GM21381 (cell line): Measurements from ENCODE around the gene UBTD1.

Experiments used
- ATAC-seq: cut with Tn5 transposase; IDR thresholded peaks from one replicate; pipeline ENCODE4 v1.9.1; 2021; ENCODE audit warnings: mild to moderate bottlenecking, moderate library complexity; ENCODE audit not compliant: unreplicated experiment

The UBTD1 gene

GRCh38 chr10:97580421-97581367 is 82.0 kb downstream of the UBTD1 start:
- ATAC-seq = no peak

- no peak for ATAC-seq
Observed at GRCh38 chr10:97582169-97582568, 83.4 kb downstream of the UBTD1 start.

DNA sequence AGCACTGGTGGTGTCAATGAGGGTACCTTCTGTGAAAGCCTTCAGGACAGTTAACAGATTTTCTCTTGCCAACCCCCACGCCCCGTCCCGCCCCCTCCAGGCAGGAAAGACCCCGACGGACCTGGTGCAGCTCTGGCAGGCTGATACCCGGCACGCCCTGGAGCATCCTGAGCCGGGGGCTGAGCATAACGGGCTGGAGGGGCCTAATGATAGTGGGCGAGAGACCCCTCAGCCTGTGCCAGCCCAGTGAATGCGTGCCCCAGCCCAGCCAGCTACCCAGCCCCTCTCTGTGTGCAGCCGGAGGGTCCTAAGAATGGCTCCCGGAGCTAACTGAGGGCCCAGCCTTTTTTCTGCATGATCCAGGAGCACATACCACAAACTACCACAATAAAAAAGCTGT is 84.8 kb downstream of the UBTD1 start:
- ATAC-seq = no peak

DNA sequence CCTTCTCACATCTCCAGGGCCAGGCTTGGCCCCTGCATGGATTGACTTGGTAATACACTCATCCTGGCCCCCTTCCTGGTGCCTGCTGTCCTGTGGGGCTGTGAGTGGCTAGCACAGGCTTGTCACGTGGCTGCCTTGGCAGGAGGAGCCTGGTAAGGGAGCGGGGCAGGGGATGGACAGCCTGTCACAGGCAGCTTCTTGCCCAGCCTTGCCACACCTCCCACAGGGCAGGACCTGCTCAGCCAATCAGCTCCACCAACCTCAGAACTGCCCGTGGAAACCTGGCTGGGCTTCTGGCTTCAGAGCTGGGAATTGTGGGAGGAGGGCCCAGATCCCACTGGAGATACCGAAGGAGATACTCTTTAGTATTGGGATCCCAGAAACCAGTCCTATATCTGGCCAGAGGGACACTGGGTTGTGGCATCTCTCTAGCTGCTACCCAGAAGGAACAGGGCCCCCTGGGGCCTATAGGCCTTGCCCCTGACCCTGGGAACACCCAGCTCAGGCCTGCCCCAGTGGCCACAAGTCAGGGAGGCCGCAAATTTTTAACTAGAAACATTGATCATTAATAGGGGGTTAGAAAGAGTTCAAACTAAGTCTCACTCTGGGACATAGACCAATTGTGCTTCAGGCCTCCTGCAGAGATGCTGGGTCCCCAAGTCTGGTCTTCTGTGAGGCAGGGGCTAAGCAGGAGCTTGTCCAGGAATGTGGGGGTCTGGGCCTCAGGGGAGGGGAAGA is 85.5 kb downstream of the UBTD1 start, which contains the start of gene HOGA1:
Gene HOGA1 (plus strand): TSS at position 330 of the 738 bp plus-strand sequence. CDS start 315 bp downstream, at position 645.
- ATAC-seq = no peak

- no peak for ATAC-seq
Observed at GRCh38 chr10:97584798-97585438, 86.2 kb downstream of the UBTD1 start.

- ATAC-seq = no peak
Observed at GRCh38 chr10:97585439-97585811, 86.7 kb downstream of the UBTD1 start.

- no peak for ATAC-seq
Observed at GRCh38 chr10:97587183-97587582, 88.5 kb downstream of the UBTD1 start.

GRCh38 chr10:97589479-97589878 is 90.8 kb downstream of the UBTD1 start, which contains the start of gene C10orf62:
Gene C10orf62, plus strand, starts transcription at chr10:97589721. Its CDS starts 177 bp downstream, at chr10:97589898.
- ATAC-seq = no peak

- ATAC-seq = no peak
Observed at GRCh38 chr10:97590082-97590747, 91.5 kb downstream of the UBTD1 start.

DNA sequence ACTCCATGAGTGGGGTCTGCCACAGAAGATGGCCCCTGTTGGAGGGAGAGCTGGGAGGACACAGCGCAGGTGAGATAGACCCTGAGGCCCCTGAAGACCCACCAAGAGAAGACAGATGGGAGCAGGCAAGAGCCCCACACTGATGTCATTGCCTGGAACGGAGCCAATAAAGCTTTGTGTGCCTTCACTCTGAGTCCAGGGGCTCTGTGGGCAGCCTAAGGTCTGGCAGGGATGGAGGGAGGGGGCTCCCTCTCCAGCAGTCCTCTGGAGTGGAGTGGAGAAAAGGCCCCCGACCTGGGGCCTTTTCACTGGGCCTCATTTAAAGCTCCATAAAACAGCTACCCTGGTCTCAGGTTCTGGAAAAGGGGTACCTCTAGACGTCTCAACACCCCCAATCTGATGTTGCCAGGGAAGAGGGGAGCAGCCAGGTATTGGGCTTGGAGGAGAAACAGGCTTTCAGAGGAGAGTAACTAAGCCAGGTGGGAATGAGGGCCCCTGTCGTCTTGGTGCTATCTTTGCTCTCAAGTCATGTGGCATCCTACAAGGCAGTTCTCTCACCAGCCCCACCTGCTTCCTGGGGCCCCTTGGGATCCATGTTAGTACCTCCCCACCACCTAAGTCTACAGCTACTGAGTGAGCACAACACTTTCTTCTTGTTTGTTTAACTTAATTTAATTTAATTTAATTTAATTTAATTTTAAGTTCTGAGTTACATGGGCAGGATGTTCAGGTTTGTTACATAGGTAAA is 92.2 kb downstream of the UBTD1 start:
- no peak for ATAC-seq

GRCh38 chr10:97593421-97593820 is 94.7 kb downstream of the UBTD1 start:
- ATAC-seq = no peak

DNA sequence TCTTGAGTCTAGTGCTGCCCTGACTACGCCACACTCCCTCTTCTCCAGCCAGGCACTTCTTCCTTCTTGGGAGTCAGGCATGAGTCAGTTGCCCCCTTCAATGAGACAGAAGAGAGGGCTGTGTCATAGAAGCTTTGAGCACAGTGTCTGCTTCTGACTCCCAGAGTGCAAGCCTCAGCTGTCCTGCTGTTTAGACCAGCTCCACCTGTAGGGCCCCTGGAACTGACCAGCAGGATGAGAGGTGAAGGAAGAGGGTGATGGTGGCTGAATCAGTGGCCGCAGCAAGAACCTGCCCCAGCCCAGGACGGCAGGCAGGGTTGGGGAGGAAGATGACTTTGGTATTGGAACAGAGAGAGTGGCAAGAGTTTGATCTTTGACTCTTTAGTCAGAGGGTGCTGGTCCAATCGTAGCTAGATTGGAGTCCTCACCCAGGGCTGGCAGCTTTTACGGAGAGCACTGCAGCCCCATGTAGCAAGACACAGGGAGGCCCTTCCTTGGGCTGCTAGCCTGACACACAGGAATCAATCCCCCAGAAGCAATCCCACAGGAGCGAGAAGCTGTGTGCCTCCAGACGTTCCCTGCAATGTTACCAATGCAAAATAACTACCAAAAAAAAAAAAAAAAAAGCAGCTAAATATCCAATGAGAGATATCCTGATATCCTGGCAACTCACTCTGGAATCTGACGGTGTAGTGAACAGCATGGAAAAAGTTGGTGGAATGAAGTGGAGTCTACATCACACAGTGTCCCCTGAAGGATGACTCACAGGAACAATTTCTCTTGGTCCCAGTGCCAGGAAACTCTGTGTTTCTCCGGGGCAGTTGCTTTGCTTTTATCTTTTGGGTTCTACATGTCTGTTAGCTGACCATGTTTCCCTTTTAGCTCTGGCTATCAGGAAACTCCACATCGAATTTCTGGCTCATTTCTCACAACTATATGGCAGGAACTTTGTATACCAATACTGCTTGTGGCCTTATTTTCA is 97.7 kb downstream of the UBTD1 start:
- ATAC-seq = no peak

DNA sequence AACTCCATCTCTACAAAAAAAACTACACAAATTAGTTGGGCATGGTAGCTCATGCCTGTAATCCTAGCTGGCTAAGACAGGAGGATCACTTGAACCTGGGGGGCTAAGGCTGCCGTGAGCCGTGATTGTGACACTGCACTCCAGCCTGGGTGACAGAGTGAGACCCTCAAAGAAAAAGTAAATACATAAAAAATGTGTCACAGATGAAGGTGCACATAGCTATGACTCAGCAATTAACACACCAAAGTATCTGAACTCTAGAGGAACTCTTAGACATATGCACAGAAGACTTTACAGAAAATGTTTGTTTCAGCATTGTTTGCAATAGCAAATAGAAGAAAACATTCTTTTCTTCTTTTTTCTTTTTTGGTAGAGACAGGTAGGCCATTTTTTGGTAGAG is 99.1 kb downstream of the UBTD1 start:
- no peak for ATAC-seq

GRCh38 chr10:97598407-97599271 is 99.9 kb downstream of the UBTD1 start:
- no peak for ATAC-seq

GRCh38 chr10:97599272-97599619 is 100.5 kb downstream of the UBTD1 start:
- ATAC-seq = no peak

DNA sequence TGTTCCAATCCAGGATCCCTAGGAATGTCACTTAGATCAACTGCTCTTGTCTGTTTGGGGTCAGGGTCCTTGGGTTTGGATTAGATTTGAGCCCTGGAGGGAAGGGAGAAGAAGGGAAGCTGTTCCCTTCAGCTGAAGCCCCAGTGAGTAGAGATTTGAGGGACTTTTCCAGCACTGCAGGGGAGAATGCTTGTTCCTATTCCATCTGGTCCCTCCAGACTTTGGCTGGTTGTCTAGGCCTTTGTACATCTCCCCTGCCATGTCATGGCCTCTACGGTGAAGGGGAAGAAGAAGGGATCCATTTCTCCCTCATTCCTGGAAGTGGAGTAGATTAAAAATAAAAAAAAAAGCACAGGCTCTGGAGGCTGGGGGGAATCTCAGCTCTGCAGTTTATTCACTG is 101.9 kb downstream of the UBTD1 start:
- no peak for ATAC-seq

DNA sequence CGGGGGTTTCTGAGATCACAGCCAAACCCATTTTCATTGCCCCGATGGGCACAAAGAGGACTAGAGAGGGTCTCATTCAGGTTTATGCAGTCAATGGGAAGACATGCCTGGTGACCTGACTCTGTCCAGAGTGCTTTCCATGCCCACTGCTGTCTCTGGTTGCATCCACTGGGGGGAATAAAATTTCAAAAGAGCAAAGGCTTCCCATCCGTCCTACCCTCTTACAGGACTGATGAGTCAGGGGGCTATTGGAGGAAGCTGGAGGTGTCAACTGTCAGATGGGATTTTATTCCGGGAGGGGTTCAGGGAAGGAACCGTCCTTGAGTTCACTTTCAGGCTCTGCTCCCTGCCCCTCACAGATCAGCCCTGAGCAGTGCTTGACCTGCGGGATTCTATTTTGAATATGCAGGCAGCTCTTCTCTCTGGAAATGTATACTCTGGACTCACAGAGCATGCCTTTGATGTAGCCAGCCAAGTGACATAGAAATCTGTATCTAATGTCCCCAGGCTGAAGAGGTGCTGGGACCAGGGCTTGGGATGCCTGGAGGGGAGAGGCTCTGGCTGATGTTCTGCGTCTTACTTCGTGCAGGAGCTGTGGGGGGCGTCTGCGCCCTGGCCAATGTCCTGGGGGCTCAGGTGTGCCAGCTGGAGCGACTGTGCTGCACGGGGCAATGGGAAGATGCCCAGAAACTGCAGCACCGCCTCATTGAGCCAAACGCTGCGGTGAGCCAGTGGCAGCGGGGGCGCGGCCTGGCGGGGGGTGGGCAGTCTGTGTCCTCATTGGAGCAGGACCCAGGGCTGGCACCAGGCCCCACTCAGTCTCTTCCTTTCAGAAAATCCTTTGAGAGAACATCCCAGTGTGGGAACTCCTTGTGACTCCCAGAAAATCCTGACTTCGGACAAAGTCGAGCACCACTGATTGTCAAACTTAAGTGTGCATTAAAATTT is 102.8 kb downstream of the UBTD1 start:
- ATAC-seq = no peak
